ENCODE measurements around the gene NIPA2.

DNA sequence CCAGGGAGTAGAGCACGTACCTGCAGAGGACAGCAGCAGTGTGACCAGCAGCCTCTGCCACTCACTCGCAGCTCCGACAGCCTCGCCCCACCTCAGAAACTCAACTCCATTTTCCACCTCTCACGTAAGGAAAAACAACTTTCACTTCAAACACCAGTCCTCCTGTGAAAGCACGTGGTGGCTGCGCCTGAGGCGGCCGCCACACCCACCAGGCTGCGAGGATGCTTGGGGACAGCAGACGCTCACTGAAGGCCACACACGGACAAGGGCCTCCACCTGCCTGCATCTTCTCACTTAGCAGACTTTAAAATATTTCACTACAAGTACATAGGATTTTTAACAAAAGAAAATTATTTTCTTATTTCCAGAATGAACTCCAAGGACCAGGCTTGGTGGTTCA, 73.8 kb downstream of the NIPA2 start:
- TF ChIP-seq ZNF335 (CRISPR knock-in tag; IDR thresholded peaks at IDR 0.05) (no peak), ZSCAN30 (CRISPR knock-in tag; IDR thresholded peaks at IDR 0.05) (no peak), IKZF4 (CRISPR knock-in tag; IDR thresholded peaks at IDR 0.05; ENCODE audit: borderline replicate concordance, low read depth, not compliant biosample characterization) (no peak), CBFB (CRISPR knock-in tag; IDR thresholded peaks at IDR 0.05) (no peak), ZNF747 (CRISPR knock-in tag; IDR thresholded peaks at IDR 0.05; ENCODE audit: borderline replicate concordance) (no peak)
